Measurements from ENCODE around the gene SPAG5.

DNA sequence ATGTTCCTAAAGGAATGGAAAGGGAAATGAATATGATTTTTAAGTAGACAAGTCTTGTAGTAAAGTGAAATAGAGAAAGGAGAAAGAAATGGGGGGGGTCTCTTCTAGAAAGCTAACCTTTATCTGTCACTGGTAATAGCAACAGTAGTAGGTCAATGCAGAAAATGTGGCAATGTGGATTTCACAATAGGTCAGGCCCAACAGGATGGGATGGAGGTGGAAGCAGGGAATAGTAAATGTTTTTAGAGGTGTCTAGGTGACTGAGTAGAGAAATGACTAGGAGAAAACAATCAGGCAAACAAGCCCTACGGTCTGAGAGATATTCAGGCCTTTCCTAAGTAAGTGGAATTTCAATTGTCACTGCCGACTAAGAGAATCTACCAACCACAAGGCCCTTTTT, 21.2 kb upstream of the SPAG5 start:
- no peak for TF ChIP-seq CTCF (IDR thresholded peaks at IDR 0.05)
- no peak for TF ChIP-seq POLR2AphosphoS5 (IDR thresholded peaks at IDR 0.05)
- TF ChIP-seq POLR2A (IDR thresholded peaks at IDR 0.05) = no peak
